HG02943 (cell line): ENCODE results near the gene PRICKLE2.

Source experiments
- ATAC-seq: cut with Tn5 transposase; IDR thresholded peaks from one replicate; pipeline ENCODE4 v1.9.1; 2021; ENCODE audit warnings: mild to moderate bottlenecking, low read depth, moderate library complexity; ENCODE audit not compliant: unreplicated experiment

Gene PRICKLE2

GRCh38 chr3:64222501-64223111, 2.7 kb downstream of the PRICKLE2 start:
- no peak for ATAC-seq

- ATAC-seq = no peak
Observed at GRCh38 chr3:64221571-64222257, 3.6 kb downstream of the PRICKLE2 start.

GRCh38 chr3:64220161-64220914, 4.9 kb downstream of the PRICKLE2 start:
- ATAC-seq = no peak

GRCh38 chr3:64218746-64219145, 6.5 kb downstream of the PRICKLE2 start:
- no peak for ATAC-seq

GRCh38 chr3:64218329-64218728, 6.9 kb downstream of the PRICKLE2 start:
- no peak for ATAC-seq

- ATAC-seq = no peak
Observed at GRCh38 chr3:64216274-64217147, 8.8 kb downstream of the PRICKLE2 start.

- no peak for ATAC-seq
Observed at GRCh38 chr3:64215559-64215958, 9.7 kb downstream of the PRICKLE2 start.

- ATAC-seq = no peak
Observed at GRCh38 chr3:64215103-64215502, 10.2 kb downstream of the PRICKLE2 start.

GRCh38 chr3:64214381-64215018, 10.8 kb downstream of the PRICKLE2 start:
- ATAC-seq = no peak

- no peak for ATAC-seq
Observed at GRCh38 chr3:64213962-64214379, 11.3 kb downstream of the PRICKLE2 start.

GRCh38 chr3:64213224-64213878, 11.9 kb downstream of the PRICKLE2 start:
- ATAC-seq = no peak

GRCh38 chr3:64209866-64210621, 15.2 kb downstream of the PRICKLE2 start:
- ATAC-seq = no peak

GRCh38 chr3:64207289-64208080, 17.8 kb downstream of the PRICKLE2 start:
- ATAC-seq = no peak

GRCh38 chr3:64203969-64204908, 21.0 kb downstream of the PRICKLE2 start:
- ATAC-seq = no peak

GRCh38 chr3:64203216-64203615, 22.1 kb downstream of the PRICKLE2 start:
- ATAC-seq = no peak

- no peak for ATAC-seq
Observed at GRCh38 chr3:64199932-64200331, 25.3 kb downstream of the PRICKLE2 start.
